Thyroid gland (tissue), 4 donors: Measurements from ENCODE around the gene MUC6. TPM values are rescaled to one million over a fixed set of nuclear protein-coding genes. Genes with fewer than 3 reads are reported as not detected.
A peak's percentile ranks its signal among the peaks of the same experiment; 100 is the strongest.

Experiments used
- DNase-seq, 2 donors: peaks; one replicate each; pipeline ENCODE4 v3.0.0-alpha.2; 2019
- H3K27ac ChIP-seq, 3 donors: fragments of 200-600 bp; sonication (generic); 1 replicate in 2 of 3; 2 replicates in 1 of 3; pipeline ENCODE4 v1.5.1; 2016 to 2019; ENCODE audit warnings: mild to moderate bottlenecking in 1 of 3, moderate library complexity in 1 of 3
- H3K27me3 ChIP-seq: fragments of 200-600 bp; sonication (generic); one replicate; pipeline ENCODE4 v1.5.1; 2019
- H3K36me3 ChIP-seq, 2 donors: fragments of 200-600 bp; sonication (generic); one replicate each; pipeline ENCODE4 v1.5.1; 2016 to 2019
- H3K4me1 ChIP-seq, 2 donors: fragments of 200-600 bp; sonication (generic); one replicate each; pipeline ENCODE4 v1.5.1; 2017 to 2019
- H3K4me3 ChIP-seq, 3 donors: fragments of 200-600 bp; sonication (generic); replicated peaks in 1 of 3; 1 replicate in 2 of 3; 2 replicates in 1 of 3; pipeline ENCODE4 v1.5.1; 2016; ENCODE audit warnings: mild to moderate bottlenecking in 1 of 3
- H3K9me3 ChIP-seq: fragments of 200-600 bp; sonication (generic); one replicate; pipeline ENCODE4 v1.5.1; 2017
- POLR2A ChIP-seq, 2 donors: fragments of 450-650 bp; IDR thresholded peaks; one replicate each; pipeline ENCODE4 v1.6.1; 2017; ENCODE audit warnings: antibody characterized with exemption in 2 of 2, mild to moderate bottlenecking in 2 of 2, moderate library complexity in 1 of 2
- WGBS, 2 donors: methylation state at CpG; one replicate each; pipeline ENCODE4 v1.1.5; 2017; 5-methylcytosine and 5-hydroxymethylcytosine counted together
- intact Hi-C: fragments of 100-400 bp; cut with DNase I; formaldehyde crosslinking; loops from one replicate; pipeline ENCODE4 v1.15.1; 2023
- total RNA-seq, 4 donors: library from RNA; depleted of rRNA; stranded (reverse); fragments of >200 nt; gene quantifications; one replicate each; pipeline ENCODE4 v1.2.3, GENCODE V29; 2016
- TF ChIP-seq, protein P1 (sequence below), 6 experiments: fragments of 200-600 bp in 3 of 6; fragments of 450-650 bp in 3 of 6; sonication (generic) in 3 of 6; IDR thresholded peaks; one replicate each; pipeline ENCODE4 v1.5.1; 2016 to 2019; ENCODE audit warnings: antibody characterized with exemption in 6 of 6, mild to moderate bottlenecking in 2 of 6, inconsistent platforms in 1 of 6, moderate library complexity in 1 of 6

Gene MUC6
- total RNA-seq, 4 donors from 2014 or later = not detected

DNA sequence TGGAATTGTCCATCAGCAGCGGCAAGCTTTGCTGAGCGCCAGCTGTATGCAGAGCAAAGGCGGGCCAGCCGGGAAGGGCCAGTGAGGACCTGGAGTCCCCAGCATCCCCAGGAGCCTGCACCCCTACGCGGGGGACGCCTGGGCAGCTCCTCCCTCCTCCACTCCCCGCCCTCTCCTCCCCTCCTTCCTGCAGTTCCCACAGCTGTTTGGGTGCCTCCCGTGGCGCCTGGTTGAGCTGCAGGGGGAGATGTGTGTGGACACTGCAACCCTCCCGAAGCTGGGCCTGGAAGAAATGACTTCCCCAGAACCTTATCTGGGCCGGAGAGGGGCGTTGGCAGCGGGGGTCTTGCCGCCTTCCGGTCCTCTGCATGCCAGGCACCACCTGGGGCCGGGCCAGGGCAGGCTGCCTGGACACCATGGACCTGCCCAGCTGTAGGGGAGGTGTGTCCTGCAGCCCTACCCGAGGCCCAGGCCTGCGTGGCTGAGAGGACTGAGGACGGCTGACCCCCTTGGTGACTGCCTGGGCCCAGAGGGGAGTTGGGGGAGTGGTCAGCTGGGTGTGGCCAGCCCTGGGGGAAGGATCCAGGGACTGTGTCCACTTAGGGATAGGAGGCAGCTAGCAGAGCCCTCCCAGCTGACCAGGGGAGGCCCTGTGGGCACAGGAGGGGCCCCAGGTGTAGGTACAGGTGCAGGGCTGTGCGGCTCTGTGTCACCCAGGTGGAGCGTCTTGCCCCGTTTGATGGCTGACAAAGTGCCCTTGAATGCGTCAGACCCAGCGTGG, 16.8 kb upstream of the MUC6 start:
- Histone ChIP-seq H3K9me3 (no peaks in the 10 kb centered on the region), H3K27me3 (no peaks in the 10 kb centered on the region), H3K36me3 (no peaks in the 10 kb centered on the region), H3K27ac (no peak overlapping the region), H3K4me3 (no peak overlapping the region), H3K4me1 (peaks cover 4 to 18% of the 10 kb centered on the region in 2 donors)
- WGBS, 2 donors = 65 to 86% methylated on average over 14 to 18 of the region's 25 CpGs
- intact Hi-C loops = loop anchor here (5.0 kb wide), 2 partner anchors 131 to 206 kb away; no protein-coding TSS in a partner anchor
- no peak for TF ChIP-seq POLR2A (IDR thresholded peaks at IDR 0.05)
- TF ChIP-seq, protein P1, sequence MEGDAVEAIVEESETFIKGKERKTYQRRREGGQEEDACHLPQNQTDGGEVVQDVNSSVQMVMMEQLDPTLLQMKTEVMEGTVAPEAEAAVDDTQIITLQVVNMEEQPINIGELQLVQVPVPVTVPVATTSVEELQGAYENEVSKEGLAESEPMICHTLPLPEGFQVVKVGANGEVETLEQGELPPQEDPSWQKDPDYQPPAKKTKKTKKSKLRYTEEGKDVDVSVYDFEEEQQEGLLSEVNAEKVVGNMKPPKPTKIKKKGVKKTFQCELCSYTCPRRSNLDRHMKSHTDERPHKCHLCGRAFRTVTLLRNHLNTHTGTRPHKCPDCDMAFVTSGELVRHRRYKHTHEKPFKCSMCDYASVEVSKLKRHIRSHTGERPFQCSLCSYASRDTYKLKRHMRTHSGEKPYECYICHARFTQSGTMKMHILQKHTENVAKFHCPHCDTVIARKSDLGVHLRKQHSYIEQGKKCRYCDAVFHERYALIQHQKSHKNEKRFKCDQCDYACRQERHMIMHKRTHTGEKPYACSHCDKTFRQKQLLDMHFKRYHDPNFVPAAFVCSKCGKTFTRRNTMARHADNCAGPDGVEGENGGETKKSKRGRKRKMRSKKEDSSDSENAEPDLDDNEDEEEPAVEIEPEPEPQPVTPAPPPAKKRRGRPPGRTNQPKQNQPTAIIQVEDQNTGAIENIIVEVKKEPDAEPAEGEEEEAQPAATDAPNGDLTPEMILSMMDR (IDR thresholded peaks at IDR 0.05) = no peak
- DNase-seq = no peak

DNA sequence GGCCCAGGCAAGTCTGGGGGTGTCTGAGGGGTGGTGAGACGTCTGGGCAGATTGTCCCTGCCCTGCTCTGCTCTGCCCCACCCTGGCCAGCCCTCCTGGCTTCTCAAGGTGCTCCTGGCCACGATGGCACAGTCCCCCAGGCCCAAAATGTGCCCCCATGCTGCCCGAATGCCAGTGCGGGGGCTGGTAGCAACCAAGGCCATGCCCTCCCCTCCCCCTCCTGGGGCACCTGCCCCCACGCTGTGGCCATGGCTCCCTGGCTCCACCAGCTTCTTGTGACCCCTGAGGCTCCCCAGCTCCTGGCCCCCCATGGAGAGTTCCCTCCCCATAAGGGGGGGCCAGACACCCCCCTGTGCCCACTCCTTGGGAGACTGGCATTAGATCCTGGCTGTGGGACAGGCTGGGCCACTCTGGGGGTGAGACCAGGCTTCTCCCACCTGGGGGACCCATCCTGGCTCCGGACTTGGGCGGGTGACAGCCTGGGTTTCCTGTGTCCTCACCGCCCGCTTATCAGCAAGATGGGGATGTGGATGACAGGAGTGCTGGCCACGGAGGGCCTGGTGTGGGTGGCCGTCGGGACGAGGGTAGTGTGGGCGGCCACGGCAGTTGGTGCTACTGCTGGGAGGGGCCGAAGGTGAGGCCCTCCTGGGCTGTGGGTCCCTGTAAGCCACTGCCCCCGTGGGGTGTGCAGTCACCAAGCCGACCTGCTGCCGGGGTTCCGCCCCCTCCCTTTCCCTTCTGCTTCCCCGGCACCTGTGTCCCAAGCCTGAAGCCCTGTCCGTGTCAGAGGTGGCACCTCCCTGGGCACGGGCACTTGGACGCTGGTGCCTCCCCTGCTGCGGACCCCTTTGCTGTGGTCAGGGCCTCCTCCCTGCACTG, 15.9 kb upstream of the MUC6 start:
- WGBS, 2 donors = 82 to 87% methylated on average over 3 to 10 of the region's 25 CpGs
- intact Hi-C loops = loop anchor here (5.0 kb wide), 2 partner anchors 130 to 205 kb away; no protein-coding TSS in a partner anchor
- Histone ChIP-seq H3K27ac (no peak overlapping the region), H3K36me3 (no peaks in the 10 kb centered on the region), H3K4me3 (no peak overlapping the region), H3K4me1 (peaks cover 4 to 18% of the 10 kb centered on the region in 2 donors), H3K27me3 (no peaks in the 10 kb centered on the region), H3K9me3 (no peaks in the 10 kb centered on the region)
- TF ChIP-seq, protein P1 (IDR thresholded peaks at IDR 0.05) = no peak
- no peak for TF ChIP-seq POLR2A (IDR thresholded peaks at IDR 0.05)
- DNase-seq = peak in 1 of 2 donors; percentile 2

DNA sequence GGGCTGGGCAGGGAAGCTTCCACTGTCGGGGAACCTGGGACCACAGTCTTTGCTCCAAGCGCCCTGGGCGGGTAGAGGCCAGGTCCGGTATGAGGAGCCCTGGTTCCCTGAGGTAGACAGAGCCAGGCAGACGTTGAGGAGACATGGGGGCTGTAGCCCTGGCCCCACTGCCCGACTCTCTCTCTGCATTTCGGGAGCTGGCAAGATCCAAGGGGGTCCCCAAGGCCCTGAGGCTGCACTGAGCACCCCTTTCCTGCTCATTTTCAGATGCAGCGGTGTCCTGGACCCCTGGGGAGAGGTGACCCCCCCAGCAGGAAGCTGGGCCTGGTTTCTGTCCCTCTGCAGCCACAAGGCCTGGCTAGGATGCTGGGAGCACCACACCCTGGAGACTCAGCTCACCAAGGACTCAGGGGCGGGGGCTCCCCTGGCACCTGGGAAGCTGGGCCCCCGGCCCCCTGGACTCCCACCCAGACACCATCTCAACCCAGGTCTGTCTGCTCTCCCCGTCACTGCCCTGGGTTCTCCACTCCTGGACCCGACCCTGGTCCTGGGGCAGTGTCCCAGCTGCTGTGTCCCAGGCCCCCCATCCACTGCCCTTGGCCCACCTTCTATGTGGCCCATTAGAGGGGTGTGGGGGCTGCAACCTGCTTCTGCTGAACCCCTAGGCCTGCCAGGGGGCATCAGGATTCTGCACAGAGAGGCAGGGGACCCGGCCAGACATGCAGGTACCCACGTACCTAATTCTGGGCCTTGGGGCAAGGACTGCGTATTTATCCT, 15.0 kb upstream of the MUC6 start:
- Histone ChIP-seq H3K27me3 (no peaks in the 10 kb centered on the region), H3K36me3 (no peaks in the 10 kb centered on the region), H3K4me1 (peaks cover 4 to 18% of the 10 kb centered on the region in 2 donors), H3K27ac (no peak overlapping the region), H3K9me3 (no peaks in the 10 kb centered on the region), H3K4me3 (no peak overlapping the region)
- DNase-seq = no peak
- WGBS, 2 donors = 70 to 87% methylated on average over 7 to 8 of the region's 15 CpGs
- intact Hi-C loops = loop anchor here (5.0 kb wide), 2 partner anchors 129 to 204 kb away; no protein-coding TSS in a partner anchor
- no peak for TF ChIP-seq POLR2A (IDR thresholded peaks at IDR 0.05)
- TF ChIP-seq, protein P1 (IDR thresholded peaks at IDR 0.05) = no peak

DNA sequence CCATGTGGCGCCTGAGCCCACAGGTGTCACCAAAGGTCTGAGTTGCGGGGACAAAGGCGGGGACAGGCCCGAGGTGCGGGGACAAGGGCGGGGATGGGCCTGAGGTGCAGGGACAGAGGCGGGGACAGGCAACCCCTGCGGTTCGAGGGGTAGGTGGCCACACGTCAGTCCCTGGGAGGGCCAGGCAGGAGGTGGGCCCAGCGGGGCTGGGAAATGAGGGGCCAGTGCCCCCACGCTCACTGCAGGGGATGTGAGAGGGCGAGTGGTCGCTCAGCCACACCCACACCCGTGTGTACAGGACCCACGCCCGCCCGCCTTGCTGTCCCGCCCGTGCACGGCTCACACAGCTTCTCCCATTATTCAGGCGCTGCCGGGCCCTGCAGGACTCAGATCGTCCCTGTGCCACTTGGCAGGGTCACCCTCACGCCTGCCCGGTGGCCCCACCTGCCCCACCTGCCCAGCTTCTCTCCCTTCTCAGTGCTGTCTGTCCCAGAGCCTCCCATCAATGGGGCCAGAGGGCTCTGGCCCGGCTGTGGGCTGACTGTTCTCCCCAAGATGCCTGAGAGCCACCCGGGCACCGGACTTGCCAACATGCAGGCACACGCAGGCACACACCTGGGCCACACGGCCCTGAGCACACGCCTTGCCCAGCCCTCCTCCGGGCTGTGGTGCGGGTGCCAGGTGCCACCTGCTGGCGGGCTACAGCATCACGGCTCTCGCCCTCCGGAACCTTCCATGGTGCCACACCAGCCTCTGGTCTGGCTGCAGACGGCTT, 14.2 kb upstream of the MUC6 start:
- Histone ChIP-seq H3K4me3 (no peak overlapping the region), H3K36me3 (no peaks in the 10 kb centered on the region), H3K27ac (no peak overlapping the region), H3K4me1 (peaks cover 4 to 18% of the 10 kb centered on the region in 2 donors), H3K27me3 (no peaks in the 10 kb centered on the region), H3K9me3 (no peaks in the 10 kb centered on the region)
- peak; percentile 75 to 80 for DNase-seq
- intact Hi-C loops = loop anchor here (5.0 kb wide), 2 partner anchors 128 to 203 kb away; no protein-coding TSS in a partner anchor
- WGBS, 2 donors = 73 to 83% methylated on average over 18 to 19 of the region's 39 CpGs
- no peak for TF ChIP-seq POLR2A (IDR thresholded peaks at IDR 0.05)
- TF ChIP-seq, protein P1 (IDR thresholded peaks at IDR 0.05) = peak; percentile 69 to 98 (median 96)
